ENCODE data around the gene DHFR2. TPM values are rescaled to one million over a fixed set of nuclear protein-coding genes. Genes with fewer than 3 reads are reported as not detected.
"Not testable (repeated sequence)": the region's sequence is repeated elsewhere in the genome, so short reads cannot be mapped to it uniquely, and the experiment has no call there.

The DHFR2 gene
- total RNA-seq: under 1 TPM; 0.74 to 0.75 TPM
- 6.6 TPM for polyA plus RNA-seq (2013, experiment 1 of 2)
- polyA plus RNA-seq (2013, experiment 2 of 2): 5.2 TPM
- 5.9 to 41.9 (median 20.3) reads per million in 172 experiments for total RNA-seq

- Histone ChIP-seq H3K27me3 (ENCODE audit: control insufficient read depth in 1 of 2, insufficient read depth in 2 of 2, low read length in 2 of 2) (no peaks in the 10 kb centered on the region), H3K27ac (ENCODE audit: low read depth in 1 of 2, low read length in 2 of 2) (peak within 1 kb of the TSS; percentile 92 to 99), H3K9me3 (ENCODE audit: control insufficient read depth in 1 of 2, insufficient read depth in 1 of 2, low read length in 2 of 2) (no peaks in the 10 kb centered on the region), H3K36me3 (ENCODE audit: insufficient read depth, low read length) (peaks cover 28% of the 10 kb centered on the region), H3K4me1 (ENCODE audit: insufficient read depth, low read length) (peaks cover 12% of the 10 kb centered on the region), H3K4me3 (ENCODE audit: low read length) (peak within 1 kb of the TSS; percentile 88)
- Mint-ChIP-seq H3K9me3 (no peaks in the 10 kb centered on the region), H3K27me3 (no peaks in the 10 kb centered on the region), H3K36me3 (ENCODE audit: low read depth) (peaks cover 80% of the 10 kb centered on the region), H3K27ac (peak within 1 kb of the TSS; percentile 100), H3K4me1 (ENCODE audit: low read depth) (peaks cover 74% of the 10 kb centered on the region), H3K4me3 (peak within 1 kb of the TSS; percentile 99)
- POLR2A ChIA-PET: interaction anchor here (0.8 to 2.6 kb wide), 17 partner anchors 8 to 89 kb away, joined by 3 to 28 read pairs (median 4); partner anchors contain the start of genes ARL13B and PROS1
- peak; percentile 68 to 95 (median 76) for DNase-seq
- CTCF ChIA-PET: interaction anchor here (1.0 kb wide), 1 partner anchor 58 kb away, joined by 4 read pairs; no protein-coding TSS in a partner anchor
- intact Hi-C loops (cut with DNase I, micrococcal nuclease): loop anchor here in 1 of 2 experiments (1.0 kb wide), 1 partner anchor 82 kb away; the partner anchor contains the start of gene ARL13B
- TF ChIP-seq CTCF (IDR thresholded peaks at IDR 0.05): no peak
- peak; percentile 86 for ATAC-seq (ENCODE audit: poor library complexity)
Measured at GRCh38 chr3:94062513-94063404, at the start of gene DHFR2, which contains the start of gene NSUN3. Gene DHFR2, minus strand, starts transcription at chr3:94062916. Its CDS starts 1,405 bp downstream, at chr3:94061511. Gene NSUN3, plus strand, starts transcription at chr3:94063061. Its CDS starts 66 bp downstream, at chr3:94063127.

GRCh38 chr3:94110854-94111253, 48.1 kb upstream of the DHFR2 start:
- no peaks in the 10 kb centered on the region for H3K4me1 Mint-ChIP-seq (ENCODE audit: low read depth)
- no peak for DNase-seq
- no peaks in the 10 kb centered on the region for H3K27me3 Mint-ChIP-seq
- Histone ChIP-seq H3K27ac (ENCODE audit: low read depth in 1 of 2, low read length in 2 of 2) (no peak overlapping the region), H3K36me3 (ENCODE audit: insufficient read depth, low read length) (peaks cover 22% of the 10 kb centered on the region), H3K27me3 (ENCODE audit: control insufficient read depth in 1 of 2, insufficient read depth in 2 of 2, low read length in 2 of 2) (no peaks in the 10 kb centered on the region), H3K4me1 (ENCODE audit: insufficient read depth, low read length) (no peaks in the 10 kb centered on the region), H3K9me3 (ENCODE audit: control insufficient read depth in 1 of 2, insufficient read depth in 1 of 2, low read length in 2 of 2) (no peaks in the 10 kb centered on the region), H3K4me3 (ENCODE audit: low read length) (no peak overlapping the region)
- H3K4me3 Mint-ChIP-seq: no peak overlapping the region
- CTCF ChIA-PET: interaction anchor here (0.9 kb wide), 1 partner anchor 57 kb away, joined by 3 read pairs; no protein-coding TSS in a partner anchor
- H3K9me3 Mint-ChIP-seq: no peaks in the 10 kb centered on the region
- TF ChIP-seq CTCF (IDR thresholded peaks at IDR 0.05): no peak
- H3K27ac Mint-ChIP-seq: no peak overlapping the region
- intact Hi-C loops (cut with DNase I, micrococcal nuclease): no loop called here
- peaks cover 62% of the 10 kb centered on the region for H3K36me3 Mint-ChIP-seq (ENCODE audit: low read depth)
- POLR2A ChIA-PET: no interaction called here
- no peak for ATAC-seq (ENCODE audit: poor library complexity)

GRCh38 chr3:94110232-94110631, 47.5 kb upstream of the DHFR2 start:
- H3K27ac ChIP-seq (ENCODE audit: low read depth in 1 of 2, low read length in 2 of 2); H3K4me3 Mint-ChIP-seq; CTCF ChIA-PET; H3K4me1 Mint-ChIP-seq (ENCODE audit: low read depth); H3K4me1 ChIP-seq (ENCODE audit: insufficient read depth, low read length); H3K9me3 Mint-ChIP-seq; H3K27me3 ChIP-seq (ENCODE audit: control insufficient read depth in 1 of 2, insufficient read depth in 2 of 2, low read length in 2 of 2); H3K27ac Mint-ChIP-seq; ATAC-seq (ENCODE audit: poor library complexity); H3K4me3 ChIP-seq (ENCODE audit: low read length); H3K9me3 ChIP-seq (ENCODE audit: control insufficient read depth in 1 of 2, insufficient read depth in 1 of 2, low read length in 2 of 2); H3K27me3 Mint-ChIP-seq; DNase-seq; intact Hi-C loops (cut with DNase I, micrococcal nuclease): not testable (repeated sequence)
- peaks cover 68% of the 10 kb centered on the region for H3K36me3 Mint-ChIP-seq (ENCODE audit: low read depth)
- peaks cover 27% of the 10 kb centered on the region for H3K36me3 ChIP-seq (ENCODE audit: insufficient read depth, low read length)
- POLR2A ChIA-PET: interaction anchor here (1.8 kb wide), 1 partner anchor 48 kb away, joined by 4 read pairs; the partner anchor contains the start of genes DHFR2 and NSUN3
